Thymus (tissue), 11 donors: ENCODE measurements around the gene CFAP298. TPM values are rescaled to one million over a fixed set of nuclear protein-coding genes. Genes with fewer than 3 reads are reported as not detected.

Experiments used
- DNase-seq, 9 donors: peaks; one replicate each; pipeline ENCODE4 v3.0.0-alpha.2; 2013; ENCODE audit warnings: low spot score in 9 of 9, low read depth in 6 of 9, missing footprints in 1 of 9
- H3K27ac ChIP-seq, 2 donors: one replicate each; pipeline ENCODE4 v1.5.1; 2013; ENCODE audit warnings: control low read depth in 1 of 2, low read depth in 1 of 2, low read length in 1 of 2, mild to moderate bottlenecking in 1 of 2, moderate library complexity in 1 of 2
- H3K27me3 ChIP-seq, 2 donors: one replicate each; pipeline ENCODE4 v1.5.1; 2013; ENCODE audit warnings: low read length in 1 of 2; ENCODE audit not compliant: control insufficient read depth in 2 of 2, insufficient read depth in 1 of 2
- H3K36me3 ChIP-seq, 2 donors: one replicate each; pipeline ENCODE4 v1.5.1; 2013; ENCODE audit warnings: low read length in 1 of 2, mild to moderate bottlenecking in 1 of 2, moderate library complexity in 1 of 2; ENCODE audit not compliant: control insufficient read depth in 2 of 2, insufficient read depth in 2 of 2
- H3K4me1 ChIP-seq, 2 donors: one replicate each; pipeline ENCODE4 v1.5.1; 2013; ENCODE audit warnings: low read length in 2 of 2; ENCODE audit not compliant: control insufficient read depth in 2 of 2, insufficient read depth in 2 of 2
- H3K4me3 ChIP-seq, 2 donors: one replicate each; pipeline ENCODE4 v1.5.1; 2013; ENCODE audit warnings: low read length in 2 of 2, control low read depth in 1 of 2, mild to moderate bottlenecking in 1 of 2
- H3K9me3 ChIP-seq, 2 donors: one replicate each; pipeline ENCODE4 v1.5.1; 2013; ENCODE audit warnings: low read length in 1 of 2, mild to moderate bottlenecking in 1 of 2; ENCODE audit not compliant: control insufficient read depth in 2 of 2, insufficient read depth in 1 of 2
- WGBS: extraction: QIAGEN DNeasy Blood & Tissue Kit; methylation state at CpG from one replicate; pipeline ENCODE4 v1.1.7; 2013; 5-methylcytosine and 5-hydroxymethylcytosine counted together
- polyA plus RNA-seq: library from polyadenylated mRNA; stranded (reverse); fragments of 200-250 nt; gene quantifications from one replicate; pipeline ENCODE4 v1.2.3, GENCODE V29; 2013
- total RNA-seq: library from RNA; stranded (reverse); fragments of 120-200 nt; gene quantifications from one replicate; pipeline ENCODE4 v1.2.4, GENCODE V29; 2013
- donor health status: healthy.

CFAP298 gene
- total and polyA plus RNA-seq, 2 donors, result 43.5 to 44.6 TPM

DNA sequence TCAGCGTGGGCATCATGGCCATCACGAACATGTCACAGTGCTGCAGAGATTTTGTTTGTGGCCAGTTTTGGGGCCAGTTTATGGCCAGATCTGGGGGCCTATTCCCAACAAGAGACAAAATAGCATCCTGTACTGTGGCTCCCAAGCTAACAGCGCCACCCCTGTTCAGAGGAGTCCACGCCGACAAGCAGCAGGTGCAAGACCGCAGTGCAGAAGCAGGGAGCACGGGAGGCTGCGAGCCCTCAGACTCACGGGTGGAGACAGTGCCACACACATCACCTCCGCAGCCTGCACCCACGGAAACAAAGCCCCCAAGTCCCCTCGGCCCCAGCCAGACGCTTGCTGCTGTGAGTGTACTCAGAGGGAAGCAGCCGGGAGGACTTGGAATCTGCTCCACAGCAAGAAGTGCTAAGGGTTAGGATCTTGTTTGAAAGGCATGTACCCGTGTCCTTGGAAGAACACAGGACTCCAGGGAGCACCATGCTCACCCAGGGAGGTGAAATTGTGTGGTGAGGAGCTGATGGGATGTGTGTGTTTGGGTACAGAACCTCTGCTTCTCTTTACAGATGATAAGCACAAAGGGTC, 34.0 kb downstream of the CFAP298 start:
- peaks cover 0 to 2% of the 10 kb centered on the region in 2 donors for H3K27me3 ChIP-seq
- no peaks in the 10 kb centered on the region for H3K36me3 ChIP-seq
- no peak overlapping the region for H3K27ac ChIP-seq
- peaks cover 4 to 12% of the 10 kb centered on the region in 2 donors for H3K4me1 ChIP-seq
- H3K4me3 ChIP-seq, result no peak overlapping the region
- WGBS, result 63% methylated on average over 15 of the region's 15 CpGs
- H3K9me3 ChIP-seq, result no peaks in the 10 kb centered on the region
- peak in 6 of 9 donors; percentile 37 to 76 (median 54) for DNase-seq

GRCh38 chr21:32576011-32576410, 36.2 kb downstream of the CFAP298 start:
- no peak for DNase-seq
- H3K27me3 ChIP-seq, result peaks cover 0 to 2% of the 10 kb centered on the region in 2 donors
- no peaks in the 10 kb centered on the region for H3K36me3 ChIP-seq
- H3K4me3 ChIP-seq, result no peak overlapping the region
- peaks cover 4 to 15% of the 10 kb centered on the region in 2 donors for H3K4me1 ChIP-seq
- H3K9me3 ChIP-seq, result no peaks in the 10 kb centered on the region
- WGBS, result 98% methylated on average over 11 of the region's 11 CpGs
- no peak overlapping the region for H3K27ac ChIP-seq

DNA sequence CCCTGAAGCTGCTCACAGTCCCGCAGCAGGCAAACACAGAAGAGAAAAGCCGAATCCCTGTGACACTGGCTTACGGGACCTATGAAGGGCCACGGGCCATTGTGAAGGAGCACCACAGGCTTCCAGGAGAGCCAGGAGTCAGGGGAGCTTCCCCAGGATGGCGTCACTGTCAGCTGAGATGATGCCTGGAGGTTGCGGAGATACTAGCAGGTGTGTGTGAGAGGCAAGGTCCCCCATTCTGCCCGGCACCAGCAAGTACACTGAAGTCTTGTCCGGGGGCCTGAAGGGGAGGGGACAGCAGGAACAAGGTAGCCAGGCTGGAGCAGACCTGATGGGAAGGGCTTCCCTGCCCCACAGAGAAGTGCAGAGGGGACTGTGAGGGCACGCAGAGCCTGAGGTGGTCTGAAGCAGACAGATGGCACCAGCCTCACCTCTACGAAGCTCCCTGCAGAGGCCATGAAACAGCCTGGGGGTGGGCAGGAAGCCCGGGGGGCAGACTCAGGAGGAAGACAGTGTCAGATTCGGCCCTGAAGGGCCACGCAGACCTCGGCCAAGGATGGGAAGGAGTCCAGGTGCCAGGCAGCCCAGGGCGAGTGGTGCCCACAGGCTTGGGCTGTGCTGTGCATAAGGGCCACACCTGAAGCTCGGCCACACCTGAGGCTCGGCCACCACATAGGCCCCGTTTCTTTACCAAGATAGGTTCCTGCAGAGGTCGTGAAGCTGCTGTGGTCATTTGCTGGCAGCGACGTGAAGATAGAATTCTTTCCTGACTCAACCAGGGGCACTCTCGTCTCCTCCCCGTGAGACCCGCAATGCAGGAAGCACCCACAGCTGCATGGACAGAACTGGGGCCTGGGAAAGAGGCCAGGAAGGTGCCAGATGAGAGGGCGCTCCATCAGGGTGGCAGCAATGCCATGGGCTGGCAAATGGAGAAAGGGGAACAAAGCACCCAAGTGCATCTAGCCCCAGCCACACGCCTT, 36.9 kb downstream of the CFAP298 start:
- H3K27me3 ChIP-seq, result peaks cover 0 to 2% of the 10 kb centered on the region in 2 donors
- no peak for DNase-seq
- peaks cover 5 to 19% of the 10 kb centered on the region in 2 donors for H3K4me1 ChIP-seq
- no peaks in the 10 kb centered on the region for H3K9me3 ChIP-seq
- no peak overlapping the region for H3K27ac ChIP-seq
- no peaks in the 10 kb centered on the region for H3K36me3 ChIP-seq
- WGBS, result 96% methylated on average over 26 of the region's 26 CpGs
- H3K4me3 ChIP-seq, result no peak overlapping the region

DNA sequence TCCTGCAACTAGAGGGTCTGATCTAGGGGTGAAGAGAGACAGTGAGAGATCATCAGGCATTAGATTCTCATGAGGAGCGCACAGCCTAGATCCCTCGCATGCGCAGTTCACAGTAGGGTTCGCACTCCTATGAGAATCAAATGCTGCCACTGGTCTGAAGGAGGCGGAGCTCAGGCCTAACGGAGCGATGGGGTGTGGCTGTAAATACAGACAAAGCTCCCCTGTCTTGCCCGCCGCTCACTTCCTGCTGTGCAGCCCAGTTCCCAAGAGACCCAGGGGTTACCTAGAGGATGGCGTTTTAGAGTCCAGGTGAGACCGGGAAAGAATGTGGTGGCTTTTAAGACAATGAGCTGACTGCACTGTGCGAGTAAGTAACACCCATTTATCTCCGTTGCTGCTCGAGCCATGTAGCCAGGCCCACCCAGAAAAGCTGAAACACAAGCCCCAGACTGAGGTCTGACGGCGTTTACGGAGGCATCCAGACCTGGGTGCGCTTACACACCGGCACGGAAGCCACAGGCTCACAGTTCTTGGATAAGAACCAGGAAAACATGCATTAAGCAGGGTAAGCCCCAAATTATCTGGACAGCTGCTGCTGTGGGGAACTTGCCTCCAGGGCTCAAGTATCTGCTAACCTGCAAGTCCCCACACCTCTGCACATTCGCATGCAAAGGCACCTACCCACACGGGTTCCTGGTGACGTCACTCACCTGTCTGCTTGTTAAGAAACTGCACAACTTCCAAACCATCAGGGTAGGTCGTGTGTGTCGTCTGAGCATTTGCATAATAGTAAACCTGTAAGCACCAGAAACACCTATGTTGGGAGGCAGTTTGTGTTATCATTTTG, 39.4 kb downstream of the CFAP298 start:
- no peak for DNase-seq
- H3K27ac ChIP-seq, result no peak overlapping the region

GRCh38 chr21:32570456-32570855, 41.7 kb downstream of the CFAP298 start:
- DNase-seq, result no peak
- H3K27me3 ChIP-seq, result no peaks in the 10 kb centered on the region

More for the DNA sequence above, 39.4 kb downstream of the CFAP298 start:
- no peak overlapping the region for H3K4me3 ChIP-seq
- H3K4me1 ChIP-seq, result peaks cover 8 to 19% of the 10 kb centered on the region in 2 donors
- WGBS, result 95% methylated on average over 25 of the region's 25 CpGs
- no peaks in the 10 kb centered on the region for H3K9me3 ChIP-seq
- no peaks in the 10 kb centered on the region for H3K27me3 ChIP-seq
- no peaks in the 10 kb centered on the region for H3K36me3 ChIP-seq

DNA sequence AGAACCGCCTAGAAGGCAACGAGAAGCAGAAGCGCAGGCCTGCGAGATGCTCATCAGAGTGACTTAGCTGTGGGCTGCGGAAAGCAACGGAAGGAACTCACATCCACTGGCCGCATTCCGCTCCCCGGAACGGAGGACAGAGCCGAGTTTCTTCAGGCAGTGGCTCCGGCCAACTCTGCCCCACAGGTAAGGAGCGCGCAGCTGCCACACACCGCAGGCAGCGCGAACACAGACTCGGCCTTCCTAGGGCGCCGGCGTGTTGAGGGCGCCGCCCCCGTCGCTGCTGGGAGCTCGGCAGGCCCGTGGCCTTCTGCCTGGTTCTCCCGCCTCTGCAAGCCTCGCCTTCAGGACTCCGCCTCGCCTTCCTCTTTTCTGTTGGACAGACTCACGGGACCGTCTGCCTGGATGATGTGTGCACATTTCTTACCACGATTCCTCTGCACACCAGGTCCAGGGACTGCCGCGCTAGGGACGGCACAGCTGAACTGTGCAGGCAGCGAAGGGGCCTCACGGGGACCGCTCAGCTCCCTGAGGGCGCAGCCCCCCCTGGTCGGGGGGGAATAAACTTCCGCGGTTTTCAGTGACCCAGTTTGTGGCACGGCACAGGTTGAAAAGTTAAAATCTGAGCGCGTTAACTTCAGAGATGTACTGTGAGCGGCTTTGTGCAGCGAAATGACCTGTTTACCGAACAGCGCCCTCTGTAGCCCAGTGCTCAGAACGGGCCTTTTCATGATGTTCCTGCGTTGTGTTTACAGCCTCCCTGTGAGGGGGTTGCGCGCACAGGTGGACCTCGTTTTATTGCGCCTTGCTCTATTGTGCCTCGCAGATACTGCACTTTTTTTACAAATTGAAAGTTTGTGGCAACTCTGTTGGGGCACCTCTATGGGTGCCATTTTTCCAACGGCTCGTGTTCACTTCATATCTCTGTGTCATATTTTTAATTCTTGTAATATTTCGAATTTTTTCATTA, 42.6 kb downstream of the CFAP298 start:
- H3K27me3 ChIP-seq, result no peaks in the 10 kb centered on the region
- H3K4me3 ChIP-seq, result peak overlapping the region; percentile 63 to 65
- peak; percentile 86 to 98 (median 93) for DNase-seq
- 4% methylated on average over 61 of the region's 61 CpGs for whole genome bisulfite sequencing
- H3K4me1 ChIP-seq, result peaks cover 9 to 17% of the 10 kb centered on the region in 2 donors
- peaks cover 0 to 4% of the 10 kb centered on the region in 2 donors for H3K9me3 ChIP-seq
- H3K27ac ChIP-seq, result peak overlapping the region; percentile 92 to 97
- H3K36me3 ChIP-seq, result peaks cover 0 to 9% of the 10 kb centered on the region in 2 donors

More at GRCh38 chr21:32570456-32570855, 41.7 kb downstream of the CFAP298 start:
- no peak overlapping the region for H3K4me3 ChIP-seq
- 87% methylated on average over 3 of the region's 3 CpGs for WGBS
- H3K9me3 ChIP-seq, result peaks cover 0 to 4% of the 10 kb centered on the region in 2 donors
- H3K4me1 ChIP-seq, result peaks cover 9 to 17% of the 10 kb centered on the region in 2 donors
- H3K36me3 ChIP-seq, result peaks cover 0 to 9% of the 10 kb centered on the region in 2 donors
- peak overlapping the region in 1 of 2 donors; percentile 9 for H3K27ac ChIP-seq

DNA sequence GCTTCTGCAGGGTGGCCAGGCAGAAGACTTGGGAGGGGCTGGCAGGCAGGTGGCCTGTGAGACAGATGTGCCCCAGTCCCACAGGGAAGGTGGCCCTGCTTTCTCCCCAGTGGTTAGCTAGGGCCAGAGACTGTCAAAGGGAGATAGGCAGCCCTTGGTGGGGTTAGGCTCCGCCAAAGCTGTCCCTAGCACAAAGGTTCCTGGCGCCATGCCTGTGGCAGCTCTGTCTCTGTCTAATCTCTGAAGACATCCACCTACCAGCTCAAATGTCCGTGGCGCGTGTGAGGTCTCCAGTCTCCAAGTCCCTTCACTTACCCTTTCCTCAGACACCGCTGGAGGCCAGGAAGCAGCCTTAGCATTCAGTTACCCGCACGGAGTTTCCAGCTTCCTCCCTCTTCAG, 44.6 kb downstream of the CFAP298 start:
- Histone ChIP-seq H3K27ac (no peak overlapping the region), H3K9me3 (peaks cover 0 to 4% of the 10 kb centered on the region in 2 donors), H3K27me3 (no peaks in the 10 kb centered on the region), H3K36me3 (peaks cover 0 to 9% of the 10 kb centered on the region in 2 donors), H3K4me3 (no peak overlapping the region), H3K4me1 (peaks cover 9 to 16% of the 10 kb centered on the region in 2 donors)
- DNase-seq, result no peak
- WGBS, result 99% methylated on average over 8 of the region's 8 CpGs
